ENCODE data around the gene CASP4. TPM values are rescaled to one million over a fixed set of nuclear protein-coding genes. Genes with fewer than 3 reads are reported as not detected.
"Not testable (repeated sequence)": the region's sequence is repeated elsewhere in the genome, so short reads cannot be mapped to it uniquely, and the experiment has no call there.

The CASP4 gene
- total and polyA plus RNA-seq, 9 of the 15 experiments (the other 6 are each of a cell fraction or from before 2014, with no cell fraction given), result 0.15 to 0.42 (median 0.27) TPM; not detected in 1

GRCh38 chr11:104972924-104973323, 4.5 kb upstream of the CASP4 start:
- DNase-seq (ENCODE audit: extremely low read depth in 1 of 4, low spot score in 3 of 4); H3K9me3 ChIP-seq (replicated peaks; ENCODE audit: control insufficient read depth, insufficient read depth, low read depth, low read length); H3K9ac ChIP-seq (ENCODE audit: insufficient read depth in 1 of 2, low read depth in 2 of 2, low read length in 2 of 2); intact Hi-C loops (cut with micrococcal nuclease); H3K27me3 ChIP-seq (ENCODE audit: control insufficient read depth in 2 of 2, insufficient read depth in 2 of 2, low read length in 2 of 2); POLR2A ChIA-PET; H4K20me1 ChIP-seq (replicated peaks; ENCODE audit: control insufficient read depth, insufficient read depth, low read length); H3K79me2 ChIP-seq (ENCODE audit: control insufficient read depth, insufficient read depth, low read length); H3K9me1 ChIP-seq (ENCODE audit: control insufficient read depth, insufficient read depth, low read length); H3K27ac ChIP-seq (ENCODE audit: extremely low read depth, low read depth, low read length); H3K36me3 ChIP-seq (ENCODE audit: control insufficient read depth, insufficient read depth, low read length); FAIRE-seq; CTCF ChIA-PET (ENCODE audit: low intra/inter-chr PET ratio); BruUV-seq (replicated peaks); H3K4me3 ChIP-seq; H3K4me1 ChIP-seq (replicated peaks in 1 of 2; ENCODE audit: control insufficient read depth in 2 of 2, insufficient read depth in 2 of 2, low read length in 2 of 2); ATAC-seq; in situ Hi-C loops (cut with MboI); H2AFZ ChIP-seq (ENCODE audit: low read depth, low read length); H3K4me2 ChIP-seq (ENCODE audit: insufficient read depth, low read length): not testable (repeated sequence)
- WGBS (ENCODE audit: insufficient coverage, low coverage, missing lambda C conversion rate), result 1% methylated on average over 7 of the region's 8 CpGs

GRCh38 chr11:104970756-104971155, 2.4 kb upstream of the CASP4 start:
- H3K4me3 ChIP-seq, result no peak overlapping the region
- H3K9ac ChIP-seq (ENCODE audit: insufficient read depth in 1 of 2, low read depth in 2 of 2, low read length in 2 of 2), result no peak overlapping the region
- FAIRE-seq, result no peak
- no peak for ATAC-seq
- in situ Hi-C loops (cut with MboI) (no loop called here), intact Hi-C loops (cut with micrococcal nuclease) (no loop called here)
- H3K36me3 ChIP-seq (ENCODE audit: control insufficient read depth, insufficient read depth, low read length), result no peaks in the 10 kb centered on the region
- ChIA-PET CTCF (ENCODE audit: low intra/inter-chr PET ratio) (no interaction called here), POLR2A (no interaction called here)
- BruUV-seq (replicated peaks), result no TSS peak
- DNase-seq (ENCODE audit: extremely low read depth in 1 of 4, low spot score in 3 of 4), result no peak
- no peak overlapping the region for H3K27ac ChIP-seq (ENCODE audit: extremely low read depth, low read depth, low read length)
- no peak overlapping the region for H3K4me2 ChIP-seq (ENCODE audit: insufficient read depth, low read length)
- H3K4me1 ChIP-seq (replicated peaks in 1 of 2; ENCODE audit: control insufficient read depth in 2 of 2, insufficient read depth in 2 of 2, low read length in 2 of 2), result no peaks in the 10 kb centered on the region
- no peaks in the 10 kb centered on the region for H4K20me1 ChIP-seq (replicated peaks; ENCODE audit: control insufficient read depth, insufficient read depth, low read length)
- no peak overlapping the region for H2AFZ ChIP-seq (ENCODE audit: low read depth, low read length)
- H3K9me3 ChIP-seq (replicated peaks; ENCODE audit: control insufficient read depth, insufficient read depth, low read depth, low read length), result no peaks in the 10 kb centered on the region
- H3K27me3 ChIP-seq (ENCODE audit: control insufficient read depth in 2 of 2, insufficient read depth in 2 of 2, low read length in 2 of 2), result no peaks in the 10 kb centered on the region
- no peaks in the 10 kb centered on the region for H3K9me1 ChIP-seq (ENCODE audit: control insufficient read depth, insufficient read depth, low read length)
- no peaks in the 10 kb centered on the region for H3K79me2 ChIP-seq (ENCODE audit: control insufficient read depth, insufficient read depth, low read length)
- TF ChIP-seq SFPQ (IDR thresholded peaks at IDR 0.05; ENCODE audit: low read depth, low read length) (no peak), FOXA1 (IDR thresholded peaks at IDR 0.05; ENCODE audit: borderline replicate concordance) (no peak), PHB2 (IDR thresholded peaks at IDR 0.05; ENCODE audit: low read depth) (no peak), DLX4 (CRISPR knock-in tag; IDR thresholded peaks at IDR 0.05) (no peak), ZFX (CRISPR knock-in tag; IDR thresholded peaks at IDR 0.05) (no peak), RAD21 (CRISPR knock-in tag; conservative IDR thresholded peaks at IDR 0.05 in 1 of 2, IDR thresholded peaks at IDR 0.05 in 1 of 2) (no peak), ZNF76 (CRISPR knock-in tag; IDR thresholded peaks at IDR 0.05; ENCODE audit: borderline replicate concordance) (no peak), ETS1 (conservative IDR thresholded peaks at IDR 0.05; ENCODE audit: control insufficient read depth, low read depth, low read length) (no peak), ZC3H11A (IDR thresholded peaks at IDR 0.05; ENCODE audit: low read depth, low read length) (no peak), MCM2 (IDR thresholded peaks at IDR 0.05; ENCODE audit: low read depth) (no peak), ARID2 (IDR thresholded peaks at IDR 0.05) (no peak), ZNF707 (CRISPR knock-in tag; conservative IDR thresholded peaks at IDR 0.05) (no peak), PTRF (tag; IDR thresholded peaks at IDR 0.05) (no peak)

Measured in K562 (cell line).